SU-DHL-6 (cell line): ENCODE results near the gene BMX.

Source experiments
- H2AFZ ChIP-seq: fragments of 200-600 bp; sonication (generic); 2 replicates; pipeline ENCODE4 v1.6.1; 2014; ENCODE audit warnings: low read depth, mild to moderate bottlenecking, moderate library complexity, mixed read lengths, antibody characterized with exemption, low read length; ENCODE audit not compliant: severe bottlenecking
- H3F3A ChIP-seq: fragments of 200-600 bp; shearing (Covaris generic); 2 replicates; pipeline ENCODE4 v1.6.0; 2016; ENCODE audit warnings: antibody characterized with exemption, mild to moderate bottlenecking; ENCODE audit not compliant: insufficient read depth
- H3K27ac ChIP-seq: fragments of 200-600 bp; sonication (generic); 2 replicates; pipeline ENCODE4 v1.5.1; 2016; ENCODE audit warnings: low read depth, mild to moderate bottlenecking, low read length, moderate library complexity, mixed read lengths
- H3K27me3 ChIP-seq: fragments of 200-600 bp; sonication (generic), shearing (Covaris generic); 2 replicates; pipeline ENCODE4 v1.6.0; 2014; ENCODE audit warnings: mild to moderate bottlenecking, low read length
- H3K36me3 ChIP-seq: fragments of 200-600 bp; sonication (generic); 2 replicates; pipeline ENCODE4 v1.6.1; 2014; ENCODE audit warnings: mild to moderate bottlenecking, low read length, mixed read lengths
- H3K4me2 ChIP-seq: fragments of 300-600, 200-600 bp; shearing (Covaris generic), sonication (generic); 2 replicates; pipeline ENCODE4 v1.6.0; 2014; ENCODE audit warnings: low read length, low read depth, mild to moderate bottlenecking; ENCODE audit not compliant: poor library complexity, severe bottlenecking
- H3K4me3 ChIP-seq: fragments of 200-600 bp; sonication (generic); 2 replicates; pipeline ENCODE4 v1.5.1; 2014; ENCODE audit warnings: antibody characterized with exemption, low read length, mild to moderate bottlenecking, mixed read lengths; ENCODE audit not compliant: insufficient read depth, poor library complexity, severe bottlenecking
- H3K79me2 ChIP-seq: fragments of 200-600 bp; sonication (generic); 2 replicates; pipeline ENCODE4 v1.6.1; 2014; ENCODE audit warnings: mild to moderate bottlenecking, low read length, moderate library complexity; ENCODE audit not compliant: insufficient read depth
- H3K9ac ChIP-seq: fragments of 200-600 bp; sonication (generic); 2 replicates; pipeline ENCODE4 v1.7.0; 2014; ENCODE audit warnings: mild to moderate bottlenecking, low read length
- H3K9me2 ChIP-seq: fragments of 200-600 bp; sonication (generic); replicated peaks from 2 replicates; pipeline ENCODE4 v1.6.1; 2014; ENCODE audit warnings: low read length; ENCODE audit not compliant: insufficient read depth
- H3K9me3 ChIP-seq: fragments of 200-600 bp; sonication (generic); 2 replicates; pipeline ENCODE4 v1.6.1; 2014; ENCODE audit warnings: low read length, mixed read lengths; ENCODE audit not compliant: insufficient read depth
- H4K20me1 ChIP-seq: fragments of 200-600 bp; sonication (generic); 2 replicates; pipeline ENCODE4 v1.6.1; 2014; ENCODE audit warnings: low read depth, mild to moderate bottlenecking, antibody characterized with exemption, low read length, moderate library complexity, mixed read lengths
- CTCF ChIP-seq: fragments of 200-600 bp; sonication (generic); IDR thresholded peaks from one replicate; pipeline ENCODE4 v1.5.1; 2017; ENCODE audit warnings: antibody characterized with exemption, mild to moderate bottlenecking, low read length, moderate library complexity; ENCODE audit not compliant: insufficient read depth, poor library complexity, severe bottlenecking
- EZH2phosphoT487 ChIP-seq: fragments of 200-600 bp; sonication (generic), shearing (Covaris generic); conservative IDR thresholded peaks from 2 replicates; pipeline ENCODE4 v1.6.1; 2018; ENCODE audit warnings: mild to moderate bottlenecking, antibody characterized with exemption, low read length, moderate library complexity, mixed read lengths

The BMX gene

GRCh38 chrX:15567267-15567666, 66.7 kb downstream of the BMX start:
- no peak overlapping the region for H3K9ac ChIP-seq
- H3K27ac ChIP-seq, result no peak overlapping the region
- no peaks in the 10 kb centered on the region for H3K27me3 ChIP-seq
- no peaks in the 10 kb centered on the region for H4K20me1 ChIP-seq
- no peak overlapping the region for H3K4me2 ChIP-seq
- no peaks in the 10 kb centered on the region for H3K9me2 ChIP-seq
- no peaks in the 10 kb centered on the region for H3K36me3 ChIP-seq
- H3K9me3 ChIP-seq, result no peaks in the 10 kb centered on the region
- no peaks in the 10 kb centered on the region for H3F3A ChIP-seq
- TF ChIP-seq CTCF, result no peak
- TF ChIP-seq EZH2phosphoT487, result no peak
- no peaks in the 10 kb centered on the region for H3K79me2 ChIP-seq
- H2AFZ ChIP-seq, result no peak overlapping the region
- no peak overlapping the region for H3K4me3 ChIP-seq

GRCh38 chrX:15567886-15568616, 67.4 kb downstream of the BMX start:
- Histone ChIP-seq H3K4me2 (no peak overlapping the region), H3K27me3 (no peaks in the 10 kb centered on the region), H3K27ac (no peak overlapping the region), H3F3A (no peaks in the 10 kb centered on the region), H2AFZ (no peak overlapping the region), H3K9me3 (no peaks in the 10 kb centered on the region), H3K36me3 (no peaks in the 10 kb centered on the region), H3K9ac (no peak overlapping the region), H3K9me2 (no peaks in the 10 kb centered on the region), H3K79me2 (no peaks in the 10 kb centered on the region), H3K4me3 (no peak overlapping the region), H4K20me1 (no peaks in the 10 kb centered on the region)
- TF ChIP-seq EZH2phosphoT487 (no peak), CTCF (no peak)

GRCh38 chrX:15570145-15570544, 69.5 kb downstream of the BMX start:
- H3K27me3 ChIP-seq, result no peaks in the 10 kb centered on the region
- no peak overlapping the region for H3K9ac ChIP-seq
- no peak overlapping the region for H2AFZ ChIP-seq
- TF ChIP-seq CTCF (no peak), EZH2phosphoT487 (no peak)
- H3K79me2 ChIP-seq, result no peaks in the 10 kb centered on the region
- no peaks in the 10 kb centered on the region for H3F3A ChIP-seq
- H3K27ac ChIP-seq, result no peak overlapping the region
- no peaks in the 10 kb centered on the region for H3K36me3 ChIP-seq
- no peaks in the 10 kb centered on the region for H4K20me1 ChIP-seq
- no peaks in the 10 kb centered on the region for H3K9me3 ChIP-seq
- H3K4me2 ChIP-seq, result no peak overlapping the region
- no peaks in the 10 kb centered on the region for H3K9me2 ChIP-seq
- H3K4me3 ChIP-seq, result no peak overlapping the region
